ENCODE measurements around the gene LRRC37A3. TPM values are rescaled to one million over a fixed set of nuclear protein-coding genes. Genes with fewer than 3 reads are reported as not detected.

LRRC37A3 gene
- total and polyA plus RNA-seq, 2 of the 13 experiments (the other 11 are each of a cell fraction or from before 2014, with no cell fraction given): 0.62 to 1.1 TPM

GRCh38 chr17:64965873-64966287, 46.6 kb upstream of the LRRC37A3 start (continued):
- TF ChIP-seq PAXIP1 (CRISPR knock-in tag; conservative IDR thresholded peaks at IDR 0.05) (peak; percentile 58; the same call in 1 of the 2 replicates), ZNF616 (CRISPR knock-in tag; IDR thresholded peaks at IDR 0.05; ENCODE audit: low read depth) (peak; percentile 83), ZNF570 (CRISPR knock-in tag; IDR thresholded peaks at IDR 0.05; ENCODE audit: borderline replicate concordance) (peak; percentile 96; the same call in 1 of the 2 replicates), SNAPC5 (CRISPR knock-in tag; IDR thresholded peaks at IDR 0.05; ENCODE audit: borderline replicate concordance) (peak; percentile 88), ONECUT2 (CRISPR knock-in tag; IDR thresholded peaks at IDR 0.05) (peak; percentile 63), ZNF331 (CRISPR knock-in tag; IDR thresholded peaks at IDR 0.05) (peak; percentile 62), FOSL2 (CRISPR knock-in tag; IDR thresholded peaks at IDR 0.05) (peak; percentile 38; the same call in 1 of the 2 replicates), ZNF20 (CRISPR knock-in tag; IDR thresholded peaks at IDR 0.05) (peak; percentile 88; the same call in 1 of the 2 replicates), MXD3 (CRISPR knock-in tag; IDR thresholded peaks at IDR 0.05) (peak; percentile 98), CERS6 (CRISPR knock-in tag; IDR thresholded peaks at IDR 0.05) (peak; percentile 87; the same call in 1 of the 2 replicates), BCL3 (CRISPR knock-in tag; IDR thresholded peaks at IDR 0.05) (peak; percentile 96), THAP7 (CRISPR knock-in tag; IDR thresholded peaks at IDR 0.05) (peak; percentile 91; the same call in 1 of the 2 replicates), PREB (CRISPR knock-in tag; IDR thresholded peaks at IDR 0.05) (peak; percentile 94; the same call in 1 of the 2 replicates), CENPT (CRISPR knock-in tag; IDR thresholded peaks at IDR 0.05; ENCODE audit: low read depth) (peak; percentile 78), ZBTB10 (CRISPR knock-in tag; IDR thresholded peaks at IDR 0.05; ENCODE audit: borderline replicate concordance) (peak; percentile 89), TERF1 (CRISPR knock-in tag; IDR thresholded peaks at IDR 0.05) (peak; percentile 98)

Measured in HepG2 (cell line).